Activated CD4-positive, alpha-beta T cell treated with anti-CD3 and anti-CD28 coated beads, Interleukin-2, amount 50 U/mL, for 4 hours (primary cell): Measurements from ENCODE around the gene ADK.

Experiments used
- DNase-seq, 2 experiments: peaks; one replicate each; pipeline ENCODE4 v3.0.0-alpha.2; 2020

Gene ADK

DNA sequence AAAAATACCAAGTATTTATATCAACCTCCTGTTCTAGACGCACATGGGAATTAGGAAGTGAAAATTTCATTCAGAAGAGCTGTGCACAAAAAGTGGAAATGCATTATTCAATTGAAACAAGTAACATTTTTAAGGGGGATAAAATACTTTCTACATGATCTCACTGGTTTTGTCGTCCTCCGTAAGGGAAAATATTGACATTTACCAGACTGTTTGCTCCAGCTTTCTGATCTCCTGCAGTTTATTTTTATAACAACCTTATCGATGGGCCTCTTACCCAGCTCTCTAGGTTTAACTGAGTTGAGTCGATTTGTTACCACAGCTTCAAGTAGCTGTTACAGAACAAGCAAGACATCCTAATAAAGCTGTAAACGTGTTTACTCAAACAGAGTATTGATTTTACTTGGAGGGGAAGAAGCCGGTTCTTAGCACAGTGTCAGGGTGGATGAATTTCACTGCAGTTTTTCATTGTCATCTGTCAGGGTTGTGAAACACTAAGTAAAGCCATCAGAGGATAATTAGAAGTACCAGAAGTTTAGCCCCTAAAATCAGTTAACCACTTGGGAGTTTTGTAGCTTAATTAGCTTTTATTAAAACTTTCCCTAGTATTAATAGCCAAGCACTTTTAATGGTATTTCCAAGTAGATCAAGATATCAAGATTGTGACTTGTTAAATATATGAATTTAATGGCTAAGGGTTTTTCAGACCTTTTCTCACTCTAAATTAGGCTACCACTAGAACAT is 532.8 kb downstream of the ADK start:
- DNase-seq: no peak

GRCh38 chr10:74684462-74684861 is 533.4 kb downstream of the ADK start:
- DNase-seq: no peak

GRCh38 chr10:74685564-74685963 is 534.5 kb downstream of the ADK start:
- DNase-seq: no peak

- no peak for DNase-seq
Measured at GRCh38 chr10:74690393-74690792, 539.4 kb downstream of the ADK start.

DNA sequence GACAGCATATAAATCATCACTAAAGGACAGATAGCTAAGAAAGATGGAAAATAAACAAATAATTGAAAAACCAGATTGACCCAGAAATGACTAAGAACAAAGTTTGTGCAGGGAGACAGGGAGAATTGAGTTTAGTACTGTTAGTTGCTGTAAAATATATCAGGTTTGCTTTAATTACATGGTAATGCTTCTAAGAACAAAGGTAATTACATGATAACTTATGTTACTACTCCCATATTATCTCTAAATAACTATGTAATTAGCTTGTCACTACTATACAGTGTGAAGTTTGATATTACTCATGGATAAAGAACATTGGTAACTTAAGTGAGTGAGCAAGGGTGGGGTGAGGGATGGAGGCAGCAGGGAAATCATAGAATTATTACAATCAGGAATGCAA is 540.1 kb downstream of the ADK start:
- no peak for DNase-seq

- no peak for DNase-seq
Measured at GRCh38 chr10:74704629-74705357, 553.8 kb downstream of the ADK start.

DNA sequence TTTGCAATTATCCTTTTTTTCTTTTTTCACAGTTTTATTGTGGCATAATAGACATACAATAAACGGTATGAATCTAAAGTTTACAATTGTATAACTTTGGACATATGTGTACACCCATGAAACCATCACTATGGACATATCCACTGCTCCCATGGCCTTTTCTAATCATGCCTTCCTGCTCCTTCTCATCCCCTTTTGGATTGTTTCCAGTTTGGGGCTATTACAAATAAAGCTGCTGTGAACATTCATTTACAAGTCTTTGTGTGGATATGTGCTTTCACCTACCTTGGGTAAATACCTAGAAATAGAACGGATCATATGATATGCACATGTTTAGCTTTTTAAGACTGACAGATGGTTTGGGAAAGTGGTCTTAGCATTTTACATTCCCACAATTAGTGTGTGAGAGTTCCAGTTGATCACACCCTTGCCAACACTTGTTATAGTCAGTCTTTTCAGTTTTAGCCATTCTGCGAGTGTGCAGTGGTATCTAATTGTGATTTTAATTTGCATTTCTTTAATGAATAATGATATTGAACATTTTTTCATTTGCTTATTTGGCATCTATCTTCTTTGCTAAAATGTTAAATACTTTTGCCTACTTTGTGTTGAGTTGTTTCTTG is 554.4 kb downstream of the ADK start:
- no peak for DNase-seq

DNA sequence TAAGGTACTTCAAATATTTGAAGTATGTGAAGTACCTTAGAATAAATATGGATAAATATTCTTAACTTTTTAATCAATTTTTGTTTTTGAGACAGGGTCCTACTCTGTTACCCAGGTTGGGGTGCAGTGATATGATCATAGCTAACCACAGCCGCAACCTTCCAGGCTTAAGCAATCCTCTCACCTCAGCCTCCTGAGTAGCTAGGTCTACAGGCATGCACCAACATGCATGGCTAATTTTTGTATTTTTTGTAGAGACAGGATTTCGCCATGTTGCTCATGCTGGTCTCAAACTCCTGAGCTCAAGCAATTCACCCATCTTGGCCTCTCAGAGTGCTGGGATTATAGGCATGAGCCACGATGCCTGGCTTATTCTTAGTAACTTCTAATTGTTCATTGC is 555.9 kb downstream of the ADK start:
- DNase-seq: no peak

GRCh38 chr10:74708246-74708645 is 557.2 kb downstream of the ADK start:
- no peak for DNase-seq

DNA sequence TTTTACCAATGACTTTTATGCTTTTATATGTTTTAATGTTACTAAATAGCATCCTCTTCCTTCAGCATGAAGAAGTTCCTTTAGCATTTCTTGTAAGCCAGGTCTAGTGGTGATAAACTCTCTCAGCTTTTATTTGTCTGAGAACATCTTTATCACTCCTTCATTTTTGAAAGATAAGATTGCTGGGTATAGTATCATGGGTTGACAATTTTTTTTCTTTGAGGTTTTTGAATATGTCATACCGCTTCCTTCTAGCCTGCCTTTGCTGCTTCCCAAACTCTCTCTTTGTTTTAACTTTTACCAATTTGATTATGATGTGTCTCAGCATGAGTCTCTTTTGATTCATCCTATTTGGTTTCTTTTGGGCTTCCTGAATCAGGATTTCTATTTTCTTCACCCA is 567.2 kb downstream of the ADK start:
- DNase-seq: no peak

GRCh38 chr10:74728225-74728624 is 577.2 kb downstream of the ADK start:
- DNase-seq: no peak

DNA sequence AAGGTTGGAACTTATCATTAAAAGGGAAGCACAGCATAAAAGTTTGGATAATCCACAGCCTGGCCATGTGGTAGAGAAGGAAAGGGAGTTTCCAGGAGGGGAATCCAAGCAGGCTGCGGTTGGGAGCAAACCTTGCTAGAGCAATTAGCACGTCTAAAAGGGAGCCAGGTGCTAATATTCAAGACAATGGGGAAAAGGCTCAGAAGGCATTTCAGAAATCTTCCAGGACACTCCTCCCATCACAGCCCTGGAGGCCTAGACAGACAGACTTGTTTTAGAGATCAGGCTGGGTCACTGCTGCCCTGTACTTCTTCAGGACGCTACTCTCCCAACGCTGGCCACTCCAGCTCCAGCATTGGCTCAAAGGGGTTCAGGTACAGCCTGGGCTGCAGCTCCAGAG is 579.2 kb downstream of the ADK start:
- no peak for DNase-seq

DNA sequence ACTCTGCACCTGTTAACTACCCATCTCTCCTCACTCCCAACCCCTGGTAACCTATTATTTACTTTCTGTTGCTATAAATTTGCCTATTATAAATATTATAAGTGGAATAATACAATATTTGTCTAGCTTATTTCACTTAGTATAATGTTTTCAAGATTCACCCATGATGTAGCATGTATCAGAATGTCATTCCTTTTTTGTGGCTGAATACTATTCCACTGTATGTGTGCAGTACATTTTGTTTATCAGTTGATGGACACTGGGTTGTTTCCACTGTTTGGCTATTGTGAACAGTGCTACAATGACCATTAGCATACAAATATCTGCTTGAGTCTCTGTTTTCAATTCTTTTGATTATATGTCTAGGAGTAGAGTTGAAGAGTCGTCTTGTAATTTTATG is 582.6 kb downstream of the ADK start:
- no peak for DNase-seq

DNA sequence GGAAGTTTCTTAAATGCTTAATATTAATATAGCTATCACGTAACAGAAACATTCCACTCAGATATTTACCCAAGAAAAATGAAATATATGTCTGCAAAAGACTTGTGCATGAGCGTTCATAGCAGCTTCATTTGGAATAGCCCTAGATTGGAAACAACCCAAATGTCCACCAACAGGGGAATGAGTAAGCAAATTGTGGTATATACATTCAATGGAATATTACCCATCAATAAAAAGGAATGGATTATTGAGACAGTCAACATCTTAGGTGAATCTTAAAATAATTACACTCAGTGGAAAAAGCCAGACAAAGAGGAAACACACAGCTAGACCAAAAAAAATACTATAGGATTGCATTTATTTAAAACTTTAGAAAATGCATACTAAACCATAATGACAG is 585.0 kb downstream of the ADK start:
- DNase-seq: no peak

DNA sequence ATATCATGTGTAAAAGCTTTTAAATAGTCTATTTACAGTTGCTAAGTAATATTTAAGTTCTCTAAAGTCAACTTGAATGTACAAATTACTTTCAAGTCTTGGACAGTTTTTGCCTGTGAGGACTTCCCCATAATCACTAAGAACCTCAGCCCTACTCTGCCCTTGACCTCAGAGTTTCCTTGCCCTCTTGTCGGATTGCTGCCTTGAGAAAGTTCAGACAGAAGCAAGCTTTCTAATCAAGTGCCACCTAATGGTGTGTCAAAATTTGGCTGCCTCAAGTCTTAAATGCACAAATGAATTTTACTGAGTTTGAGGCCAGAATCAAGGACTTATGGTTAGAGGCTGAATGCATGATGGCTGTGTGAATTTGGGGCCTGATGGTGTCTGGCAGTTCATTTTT is 587.0 kb downstream of the ADK start:
- DNase-seq: no peak

DNA sequence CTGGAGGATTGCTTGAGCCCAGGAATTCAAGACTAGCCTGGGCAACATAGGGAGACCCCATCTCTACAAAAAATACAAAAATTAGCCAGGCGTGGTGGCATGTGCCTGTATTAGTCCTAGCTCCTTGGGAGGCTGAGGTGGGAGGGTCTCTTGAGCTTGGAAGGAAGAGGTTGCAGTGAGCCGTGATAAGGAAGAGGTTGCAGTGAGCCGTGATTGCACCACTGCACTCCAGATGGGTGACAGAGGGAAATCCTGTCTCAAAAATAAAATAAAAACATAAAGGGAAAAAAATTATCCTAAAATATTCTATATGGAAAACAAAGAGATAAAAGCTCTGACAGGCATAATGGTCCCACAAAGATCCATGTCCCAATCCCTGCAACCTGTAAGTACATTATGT is 587.5 kb downstream of the ADK start:
- no peak for DNase-seq

GRCh38 chr10:74738985-74739567 is 588.1 kb downstream of the ADK start:
- no peak for DNase-seq

DNA sequence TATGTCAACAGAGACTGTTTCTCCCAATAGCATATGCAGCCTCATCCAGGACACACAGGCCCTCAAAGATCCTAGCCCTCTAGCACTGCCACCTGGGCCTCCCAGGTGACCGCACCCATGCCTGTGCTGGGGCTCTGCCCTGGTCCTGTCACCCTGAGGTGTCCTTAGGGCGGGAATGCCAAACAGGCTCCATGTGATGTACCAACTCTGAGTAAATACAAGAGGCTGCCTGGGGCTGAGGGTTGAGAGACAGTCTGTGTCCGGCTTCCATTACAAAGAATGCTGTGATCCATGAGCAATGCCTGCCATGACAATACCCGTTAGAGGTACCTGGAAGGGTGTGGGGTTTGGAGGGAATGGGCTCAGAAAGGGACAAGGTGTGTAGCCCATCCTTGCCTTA is 592.4 kb downstream of the ADK start:
- DNase-seq: no peak

- DNase-seq: no peak
Measured at GRCh38 chr10:74745449-74745848, 594.4 kb downstream of the ADK start.

- DNase-seq: no peak
Measured at GRCh38 chr10:74746813-74747212, 595.8 kb downstream of the ADK start.

GRCh38 chr10:74748468-74749031 is 597.5 kb downstream of the ADK start:
- no peak for DNase-seq

GRCh38 chr10:74750848-74751274 is 599.8 kb downstream of the ADK start:
- no peak for DNase-seq

GRCh38 chr10:74752371-74753040 is 601.5 kb downstream of the ADK start:
- DNase-seq: no peak
